ENCODE measurements around the gene MAB21L3.
"Not testable (repeated sequence)": the region's sequence is repeated elsewhere in the genome, so short reads cannot be mapped to it uniquely, and the experiment has no call there.

Gene MAB21L3

DNA sequence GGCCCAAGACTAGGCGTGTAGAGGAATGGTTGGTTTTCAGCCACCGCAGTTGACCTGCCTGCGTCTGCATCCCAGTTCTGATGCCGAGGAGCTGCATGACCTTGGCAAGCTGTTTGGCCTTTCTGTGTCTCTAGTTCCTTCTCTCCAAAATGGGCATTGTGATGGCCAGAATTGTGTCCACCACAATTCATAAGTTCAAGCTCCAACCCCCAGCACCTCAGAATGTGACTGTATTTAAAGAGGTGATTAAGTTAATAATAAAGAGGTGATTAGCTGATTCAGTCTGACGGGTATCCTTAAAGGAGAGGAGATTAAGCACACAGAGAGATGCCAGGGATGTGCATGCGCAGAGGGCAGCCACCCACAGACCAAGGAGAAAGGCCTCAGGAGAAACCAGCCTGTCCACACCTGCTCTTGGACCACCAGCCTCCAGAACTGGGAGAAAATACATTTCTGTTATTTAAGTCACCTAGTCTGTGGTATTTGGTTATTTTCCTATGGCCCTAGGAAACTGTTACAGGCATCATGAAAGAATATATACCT is 28.5 kb downstream of the MAB21L3 start:
- no peak for DNase-seq

DNA sequence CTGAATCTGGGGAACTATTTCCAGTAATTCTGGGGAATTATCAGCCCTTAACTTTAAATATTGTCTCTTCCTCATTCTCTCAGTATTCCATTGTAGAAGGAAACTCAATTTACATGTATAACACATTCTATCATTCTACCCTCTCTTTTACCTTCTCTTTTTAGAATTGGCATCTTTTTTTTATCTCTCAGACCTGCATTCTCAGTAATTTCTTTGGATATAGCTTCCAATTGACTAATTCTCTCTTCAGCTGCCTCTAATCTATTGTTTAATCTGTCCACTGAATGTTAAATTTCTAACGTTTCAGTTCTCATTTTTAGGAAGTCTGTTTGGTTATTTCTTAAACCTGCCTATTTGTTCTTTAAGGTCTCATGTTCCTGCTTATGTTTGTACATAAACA is 33.0 kb downstream of the MAB21L3 start:
- DNase-seq, result no peak

- DNase-seq, result not testable (repeated sequence)
These were observed 35.4 kb downstream of the MAB21L3 start for GRCh38 chr1:116146447-116147113.

- DNase-seq, result no peak
These were observed 35.9 kb downstream of the MAB21L3 start for GRCh38 chr1:116147114-116147510.

GRCh38 chr1:116147972-116148371 is 36.8 kb downstream of the MAB21L3 start:
- DNase-seq, result no peak

- DNase-seq, result no peak
These were observed 37.8 kb downstream of the MAB21L3 start for GRCh38 chr1:116148967-116149366.

GRCh38 chr1:116150368-116150767 is 39.2 kb downstream of the MAB21L3 start:
- no peak for DNase-seq

DNA sequence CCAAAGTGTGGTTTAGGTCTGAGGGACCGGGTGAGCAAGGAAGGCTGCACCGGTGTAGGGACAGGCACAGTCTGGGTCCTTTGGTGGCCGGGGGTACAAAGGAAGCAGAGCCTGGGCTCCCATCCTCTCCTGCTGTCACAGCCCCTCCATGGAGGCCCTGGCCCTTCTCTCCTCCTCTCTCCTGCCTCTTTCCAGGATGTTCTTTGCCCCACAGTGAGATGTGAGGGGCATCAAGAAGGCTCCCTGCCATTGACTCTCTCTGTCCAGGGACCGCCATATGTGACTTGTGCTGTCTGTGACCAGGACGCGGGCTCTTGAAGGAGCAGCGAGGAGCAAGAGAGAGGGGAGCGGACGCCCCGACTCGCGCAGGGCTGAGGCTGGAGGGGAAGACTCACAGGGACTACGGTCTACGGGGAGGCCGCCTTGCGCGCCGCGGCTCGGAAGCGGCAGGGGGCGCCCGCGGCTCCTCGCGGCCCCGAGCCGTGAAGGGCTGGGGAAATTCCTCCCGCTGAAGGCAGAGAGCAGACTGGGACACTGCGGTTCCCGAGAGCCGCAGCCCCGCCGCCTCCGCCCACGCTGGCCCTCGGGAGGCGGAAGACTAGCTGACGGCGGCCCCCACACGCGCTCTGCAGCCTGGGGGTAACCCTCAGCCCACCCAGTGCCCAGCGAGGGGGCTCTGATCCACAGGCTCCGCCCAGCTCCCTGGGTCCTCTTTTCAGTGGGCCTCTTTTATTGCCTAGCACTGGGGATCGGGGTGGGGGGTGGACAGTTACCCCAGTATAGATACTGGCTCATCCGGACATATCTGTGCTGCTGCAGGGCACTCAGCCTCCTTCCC is 40.8 kb downstream of the MAB21L3 start:
- peak; percentile 72 for DNase-seq

- DNase-seq, result no peak
These were observed 41.4 kb downstream of the MAB21L3 start for GRCh38 chr1:116152577-116152943.

DNA sequence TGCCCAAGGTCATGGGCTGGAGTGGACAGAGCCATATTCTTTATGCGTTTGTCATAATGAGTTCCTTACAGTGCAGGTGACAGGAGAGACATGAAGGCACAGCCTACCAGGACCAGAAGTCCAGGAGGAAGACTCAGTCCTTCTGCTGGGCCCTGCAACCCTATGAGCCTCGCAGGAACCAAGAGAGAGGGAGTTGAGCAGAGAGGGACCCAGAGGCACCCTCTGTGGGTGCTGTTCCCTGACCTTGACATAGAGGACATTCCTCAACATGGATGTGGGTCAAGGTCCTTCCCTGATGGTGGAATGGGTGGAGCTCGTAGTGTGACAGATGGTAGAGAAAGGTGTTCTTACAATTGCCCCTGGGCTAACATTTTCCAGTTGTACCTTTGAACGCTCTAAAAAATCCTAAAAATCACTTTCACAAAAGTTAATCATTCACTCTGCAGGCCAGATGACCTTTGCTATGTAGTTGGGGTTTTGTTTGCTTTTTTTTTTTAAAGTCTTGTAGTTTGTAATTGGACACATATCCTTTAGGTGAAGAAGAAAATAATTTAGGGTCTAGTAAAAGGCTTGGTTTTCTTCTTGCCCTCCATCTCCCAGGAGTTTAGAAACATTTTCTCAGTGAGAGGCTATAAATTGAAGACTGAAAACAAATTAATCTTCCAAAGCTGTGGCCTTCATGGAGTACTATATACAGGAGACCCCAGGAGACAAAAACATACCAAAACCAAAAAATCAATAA is 41.9 kb downstream of the MAB21L3 start:
- DNase-seq, result no peak

DNA sequence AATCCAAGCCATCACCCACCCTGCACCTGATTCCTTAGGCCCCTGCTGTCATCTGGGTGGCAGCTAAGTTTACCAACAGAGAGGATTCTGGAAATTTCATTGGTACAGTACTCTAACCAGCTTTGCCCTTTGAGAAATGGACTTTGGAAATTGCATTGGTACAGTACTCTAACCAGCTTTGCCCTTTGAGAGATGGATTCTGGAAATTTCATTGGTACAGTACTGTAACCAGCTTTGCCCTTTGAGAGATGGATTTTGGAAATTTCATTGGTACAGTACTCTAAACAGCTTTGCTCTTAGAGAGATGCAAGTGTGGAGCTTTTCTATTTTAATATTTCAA is 42.5 kb downstream of the MAB21L3 start:
- DNase-seq, result no peak

- DNase-seq, result no peak
These were observed 43.3 kb downstream of the MAB21L3 start for GRCh38 chr1:116154536-116154935.

- no peak for DNase-seq
These were observed 45.9 kb downstream of the MAB21L3 start for GRCh38 chr1:116157096-116157495.

DNA sequence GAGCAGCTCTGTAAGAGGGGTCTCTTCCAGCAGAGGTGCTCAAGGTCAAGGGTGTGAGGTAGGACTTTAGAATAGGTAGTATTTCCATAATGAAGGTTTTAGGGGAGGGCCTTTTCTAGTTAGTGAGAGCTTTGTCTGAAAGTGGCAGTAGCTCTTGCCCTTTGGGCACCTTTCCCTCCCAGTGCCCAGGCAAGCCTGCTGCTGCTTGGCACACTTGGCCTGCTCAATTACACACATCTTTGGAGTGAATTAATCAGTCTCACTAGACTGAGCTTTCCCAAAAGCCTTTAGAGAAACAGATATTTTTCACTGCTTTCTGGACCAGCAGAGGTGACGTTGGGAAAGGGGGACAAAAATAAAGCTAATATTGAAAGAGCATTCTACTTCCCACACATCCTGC is 48.0 kb downstream of the MAB21L3 start:
- DNase-seq, result no peak

- no peak for DNase-seq
These were observed 48.4 kb downstream of the MAB21L3 start for GRCh38 chr1:116159611-116160010.

GRCh38 chr1:116161390-116161789 is 50.2 kb downstream of the MAB21L3 start:
- DNase-seq, result no peak

DNA sequence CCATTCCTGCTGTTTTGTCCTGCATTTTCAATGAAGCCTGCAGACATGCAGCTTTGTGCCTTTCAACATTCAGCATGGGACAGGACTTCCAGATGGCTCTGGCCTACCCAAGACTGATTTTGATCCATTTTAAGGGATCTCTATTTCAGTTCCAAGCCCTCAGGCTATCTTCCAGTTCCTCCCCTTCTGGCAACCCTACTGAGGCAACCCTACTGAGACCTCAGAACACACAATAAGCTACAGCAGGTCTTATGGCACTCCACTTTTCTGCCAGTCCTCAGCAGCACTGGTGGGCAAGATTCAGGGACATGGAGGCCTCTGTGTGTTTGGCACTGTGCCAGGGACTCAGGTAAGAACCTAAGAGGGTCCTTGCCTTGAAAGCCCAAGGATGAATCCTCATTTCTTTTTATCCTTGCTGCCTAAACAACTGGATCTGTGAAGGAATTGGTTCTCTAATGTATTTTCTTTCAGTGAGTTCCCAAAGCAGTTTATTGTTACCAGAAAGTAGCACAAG is 50.7 kb downstream of the MAB21L3 start:
- DNase-seq, result no peak

DNA sequence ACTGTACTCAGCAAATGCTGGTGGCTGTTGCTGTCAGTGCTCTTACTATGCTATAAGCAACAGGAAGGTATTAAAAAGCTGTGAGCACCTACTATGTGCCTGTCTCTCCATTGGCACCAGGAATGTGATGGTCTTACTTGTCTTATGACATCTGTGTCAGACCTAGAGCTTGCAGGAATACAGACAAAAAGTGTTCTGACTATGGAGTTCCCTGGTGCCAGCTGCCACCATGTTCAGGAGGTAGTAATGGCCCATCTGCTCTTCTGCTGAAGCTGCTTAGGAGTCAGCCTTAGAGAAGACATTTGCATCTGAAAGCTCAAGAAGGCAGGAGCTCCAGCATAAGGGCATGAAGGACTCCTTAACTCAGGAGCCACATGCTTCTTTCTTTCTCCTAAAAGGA is 52.3 kb downstream of the MAB21L3 start:
- DNase-seq, result no peak

GRCh38 chr1:116164150-116164549 is 53.0 kb downstream of the MAB21L3 start:
- no peak for DNase-seq

DNA sequence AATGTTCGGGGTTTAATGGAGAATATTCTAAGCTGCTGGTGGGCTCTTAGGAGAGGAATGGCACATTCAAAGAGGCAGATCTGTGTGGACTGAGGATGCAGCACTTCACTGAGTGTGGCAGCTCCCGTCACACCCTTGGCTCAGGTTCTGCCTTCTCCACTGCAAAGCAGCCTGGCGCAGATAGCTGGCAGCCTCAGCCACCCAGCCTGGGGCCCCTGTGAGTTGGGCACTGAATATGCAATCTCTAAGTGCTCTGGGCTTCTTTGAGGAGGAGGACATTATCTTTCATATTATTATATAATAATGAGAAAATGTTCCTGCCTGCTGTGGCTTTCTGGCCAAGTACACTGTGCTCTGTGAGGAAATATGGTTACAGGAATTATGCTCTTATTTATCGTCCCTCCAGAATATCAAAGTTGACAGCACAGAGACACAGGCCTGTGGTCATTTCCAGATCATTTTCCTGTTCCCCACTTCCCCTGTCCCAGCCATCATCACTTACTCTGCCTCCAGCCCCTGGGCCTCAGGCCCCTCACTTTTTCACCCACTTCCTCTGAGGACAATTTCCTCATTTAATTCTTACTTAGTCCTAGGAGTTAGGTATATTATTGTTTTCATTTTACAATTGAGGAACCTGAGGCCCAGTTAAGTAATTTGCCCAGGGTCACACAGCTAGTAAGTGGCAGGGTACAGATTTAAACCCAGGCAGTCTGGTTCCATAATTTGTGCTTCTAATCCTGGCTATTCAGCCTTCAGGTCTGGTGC is 53.6 kb downstream of the MAB21L3 start:
- no peak for DNase-seq

- DNase-seq, result no peak
These were observed 54.4 kb downstream of the MAB21L3 start for GRCh38 chr1:116165572-116165971.

DNA sequence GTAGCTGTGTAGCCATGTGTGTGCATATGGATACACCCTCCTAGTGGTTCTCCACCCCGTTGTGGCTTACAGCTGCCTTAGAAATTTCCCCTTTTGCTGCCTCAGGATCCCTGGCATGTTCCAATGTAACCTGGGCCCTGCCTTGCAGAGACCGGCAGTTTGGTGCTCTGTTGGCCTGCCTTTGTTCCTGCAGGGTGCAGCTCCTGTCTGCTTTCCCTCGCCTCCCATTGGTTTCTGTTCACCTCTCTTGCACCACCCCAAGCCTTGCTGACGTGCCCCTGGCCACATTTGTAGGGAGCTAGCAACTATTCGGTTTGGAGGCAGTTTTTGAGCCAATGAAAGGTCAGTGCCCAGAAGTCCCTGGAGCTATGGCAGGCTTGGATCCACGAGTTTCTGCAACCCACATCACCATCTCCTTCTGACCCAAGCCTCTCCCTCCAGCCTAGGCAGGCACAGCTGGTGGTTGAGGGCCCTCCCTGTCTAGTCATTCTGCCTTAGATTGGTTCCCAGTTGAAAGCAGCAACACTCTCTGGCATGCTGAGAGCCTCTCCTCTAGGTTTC is 54.9 kb downstream of the MAB21L3 start:
- DNase-seq, result no peak
